ENCODE results near the gene MYL7.
A peak's percentile ranks its signal among the peaks of the same experiment; 100 is the strongest.
"Not testable (repeated sequence)": the region's sequence is repeated elsewhere in the genome, so short reads cannot be mapped to it uniquely, and the experiment has no call there.

MYL7 gene

DNA sequence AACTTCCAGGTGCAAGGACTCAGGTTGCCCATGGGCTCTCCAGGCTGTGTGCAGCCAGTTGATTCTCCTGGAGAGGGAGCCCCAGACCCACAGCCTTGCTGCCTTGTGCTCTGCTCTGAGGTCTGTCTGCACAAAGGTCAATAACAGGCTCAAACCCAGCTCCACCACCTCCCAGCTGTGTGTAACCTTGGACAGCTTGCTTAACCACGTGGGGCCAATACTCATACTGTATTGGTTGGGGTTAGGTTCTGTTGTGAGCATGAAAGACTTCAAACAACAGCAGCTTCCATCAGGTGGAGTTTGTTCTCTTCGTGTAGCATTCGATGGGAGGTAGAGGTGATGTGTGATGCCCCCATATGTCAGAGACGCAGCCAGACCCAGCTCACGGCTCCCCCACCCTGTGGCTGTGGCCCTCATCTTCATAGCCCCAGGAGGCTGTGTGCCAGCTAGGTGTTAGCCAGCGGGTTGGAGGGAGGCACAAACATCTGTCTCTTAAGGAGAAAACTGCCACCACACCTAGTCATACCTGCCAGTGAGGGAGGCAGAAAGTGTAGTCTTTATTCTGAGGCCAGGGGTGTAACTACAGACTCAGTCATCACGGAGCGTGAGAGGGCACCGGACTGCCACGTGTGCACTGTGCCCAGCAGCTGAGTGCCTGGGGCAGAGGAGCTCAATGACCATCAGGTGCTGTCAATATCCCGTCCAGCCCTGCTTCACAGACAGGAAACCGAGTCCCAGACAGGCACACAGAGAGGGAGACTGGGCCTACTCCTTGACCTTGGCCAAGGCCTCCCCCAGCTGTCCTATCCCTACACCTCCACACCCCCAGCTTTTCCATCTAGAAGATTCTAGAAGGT lies 9.7 kb downstream of the MYL7 start:
- no peak for DNase-seq (ENCODE audit: low read depth in 2 of 2)

DNA sequence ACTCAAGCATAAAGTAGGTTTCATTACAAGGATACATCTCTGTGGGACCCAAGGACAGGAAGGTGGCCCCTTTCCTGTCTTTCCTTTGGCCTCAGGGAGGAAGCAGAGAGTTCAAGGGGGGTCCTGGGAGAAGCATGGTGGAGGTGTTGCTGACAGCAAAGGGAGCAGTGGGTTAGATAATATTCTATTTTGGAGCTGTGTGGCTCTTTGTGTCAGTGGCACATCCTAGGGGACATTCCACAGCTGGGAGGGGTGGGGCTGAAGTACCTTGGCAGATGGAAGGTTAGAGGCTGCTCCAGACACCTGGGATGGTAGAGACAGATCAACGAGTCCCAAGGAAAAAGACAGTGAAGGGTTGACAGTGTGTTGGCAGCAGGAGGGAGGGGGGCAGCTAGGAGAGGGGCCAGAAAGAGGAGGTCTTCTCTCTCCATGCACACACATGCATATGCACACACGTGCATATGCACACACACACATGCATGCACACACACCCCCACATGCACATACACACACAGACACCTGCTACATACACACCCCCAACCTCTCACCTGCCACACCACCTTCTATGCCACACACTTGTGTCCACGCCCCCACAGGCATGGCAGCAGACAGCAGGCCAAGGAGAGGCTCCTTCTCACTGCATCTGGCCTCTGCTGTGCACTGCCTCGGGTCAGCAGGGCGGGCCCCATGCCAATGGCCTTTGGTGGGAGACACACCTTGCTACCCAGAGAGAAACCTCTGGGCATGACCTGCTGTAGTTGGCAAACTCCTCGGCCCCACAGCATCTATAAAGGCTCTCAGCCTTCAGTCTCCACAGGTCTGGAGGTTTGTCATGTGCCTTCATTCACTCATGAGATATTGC lies 12.2 kb downstream of the MYL7 start:
- no peak for DNase-seq (ENCODE audit: low read depth in 2 of 2)

DNA sequence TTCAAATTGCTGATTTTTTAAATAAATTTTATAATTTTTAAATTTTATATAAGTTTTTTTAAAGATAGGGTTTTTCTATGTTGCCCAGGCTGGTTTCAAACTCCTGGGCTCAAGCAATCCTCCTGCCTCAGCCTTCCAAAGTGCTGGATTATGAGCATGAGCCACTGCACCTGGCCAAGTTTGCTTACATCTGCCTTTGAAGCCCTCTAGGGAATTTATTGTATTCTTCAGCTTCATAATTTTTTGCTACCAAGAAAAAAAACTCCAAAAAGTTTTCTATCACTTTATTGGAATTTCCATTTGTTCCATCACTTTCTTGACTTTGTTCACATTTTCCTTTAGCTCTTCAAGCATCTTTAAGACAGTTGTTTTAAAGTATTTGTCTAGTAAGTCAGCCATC lies 14.0 kb downstream of the MYL7 start:
- DNase-seq (ENCODE audit: low read depth in 2 of 2), result no peak

GRCh38 chr7:44126574-44126973 lies 14.6 kb downstream of the MYL7 start:
- DNase-seq (ENCODE audit: low read depth in 2 of 2), result not testable (repeated sequence)

GRCh38 chr7:44124822-44125202 lies 16.3 kb downstream of the MYL7 start:
- DNase-seq (ENCODE audit: low read depth in 2 of 2), result no peak

DNA sequence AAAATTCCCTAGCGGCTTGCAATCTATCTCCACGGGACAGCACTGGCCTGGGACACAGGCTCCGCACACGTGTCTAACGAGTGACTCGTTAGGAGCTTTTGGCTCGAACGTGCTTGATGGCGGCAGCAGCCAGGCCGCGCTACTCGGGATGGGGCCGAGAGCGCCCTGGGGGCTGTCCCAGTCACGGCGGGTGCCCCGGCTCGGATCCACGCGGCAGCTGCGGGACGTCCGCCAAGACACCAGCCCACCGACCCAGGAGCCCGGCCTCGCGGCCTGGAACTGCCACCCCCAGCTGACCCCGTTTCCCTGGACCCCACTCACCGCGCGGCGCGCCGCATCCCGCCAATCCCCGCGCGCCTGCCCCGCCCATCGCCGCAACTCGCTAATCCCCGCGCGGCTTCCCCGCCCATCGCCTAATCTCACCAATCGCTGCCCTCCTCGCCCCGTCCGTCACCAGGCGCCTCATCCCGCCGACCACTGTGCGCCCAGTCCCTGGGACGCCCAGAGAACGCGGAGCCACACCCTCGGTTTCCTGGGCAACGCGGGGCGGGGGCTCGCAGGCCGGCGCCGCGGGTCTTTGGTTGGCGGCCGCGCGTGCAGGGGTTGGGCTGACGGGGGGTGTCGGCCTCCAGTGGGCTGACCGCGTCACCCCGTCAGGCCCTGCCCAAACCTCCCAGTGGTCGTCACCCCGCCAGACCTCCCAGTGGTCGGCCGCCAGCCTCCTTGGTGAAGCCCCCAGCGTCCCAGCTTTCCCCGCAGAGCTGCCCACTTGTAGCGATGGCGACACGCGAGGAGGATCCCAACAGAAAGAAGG lies 17.7 kb downstream of the MYL7 start, which contains the start of gene POLD2:
Gene POLD2 (minus strand): TSS at position 359 of the 814 bp plus-strand sequence. CDS start 1,495 bp downstream, outside the sequence.
- DNase-seq (ENCODE audit: low read depth in 2 of 2), result peak; percentile 95 to 98

- DNase-seq (ENCODE audit: low read depth in 2 of 2), result no peak
Measured at GRCh38 chr7:44122529-44122928, 18.6 kb downstream of the MYL7 start.

- no peak for DNase-seq (ENCODE audit: low read depth in 2 of 2)
Measured at GRCh38 chr7:44121761-44122420, 19.2 kb downstream of the MYL7 start.

DNA sequence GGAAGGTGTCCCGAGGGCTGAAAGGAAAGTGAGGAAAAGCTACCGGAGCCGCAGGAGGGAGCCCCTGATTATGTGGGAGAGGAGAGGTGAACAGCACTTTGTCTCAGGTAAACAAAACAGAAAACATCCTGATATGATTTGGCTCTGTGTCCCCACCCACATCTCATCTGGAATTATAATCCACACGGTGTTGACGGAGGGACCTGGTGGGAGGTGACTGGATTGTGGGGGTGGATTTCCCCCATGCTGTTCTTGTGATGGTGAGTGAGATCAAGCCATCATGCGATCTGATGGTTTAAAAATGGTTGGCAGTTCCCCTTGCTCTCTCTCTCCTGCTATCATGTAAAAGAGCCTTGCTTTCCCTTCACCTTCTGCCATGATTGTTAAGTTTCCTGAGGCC lies 20.7 kb downstream of the MYL7 start:
- no peak for DNase-seq (ENCODE audit: low read depth in 2 of 2)

- no peak for DNase-seq (ENCODE audit: low read depth in 2 of 2)
Measured at GRCh38 chr7:44119829-44120380, 21.2 kb downstream of the MYL7 start.

- no peak for DNase-seq (ENCODE audit: low read depth in 2 of 2)
Measured at GRCh38 chr7:44117801-44118429, 23.2 kb downstream of the MYL7 start.

GRCh38 chr7:44116789-44117666 lies 24.1 kb downstream of the MYL7 start:
- DNase-seq (ENCODE audit: low read depth in 2 of 2), result no peak

DNA sequence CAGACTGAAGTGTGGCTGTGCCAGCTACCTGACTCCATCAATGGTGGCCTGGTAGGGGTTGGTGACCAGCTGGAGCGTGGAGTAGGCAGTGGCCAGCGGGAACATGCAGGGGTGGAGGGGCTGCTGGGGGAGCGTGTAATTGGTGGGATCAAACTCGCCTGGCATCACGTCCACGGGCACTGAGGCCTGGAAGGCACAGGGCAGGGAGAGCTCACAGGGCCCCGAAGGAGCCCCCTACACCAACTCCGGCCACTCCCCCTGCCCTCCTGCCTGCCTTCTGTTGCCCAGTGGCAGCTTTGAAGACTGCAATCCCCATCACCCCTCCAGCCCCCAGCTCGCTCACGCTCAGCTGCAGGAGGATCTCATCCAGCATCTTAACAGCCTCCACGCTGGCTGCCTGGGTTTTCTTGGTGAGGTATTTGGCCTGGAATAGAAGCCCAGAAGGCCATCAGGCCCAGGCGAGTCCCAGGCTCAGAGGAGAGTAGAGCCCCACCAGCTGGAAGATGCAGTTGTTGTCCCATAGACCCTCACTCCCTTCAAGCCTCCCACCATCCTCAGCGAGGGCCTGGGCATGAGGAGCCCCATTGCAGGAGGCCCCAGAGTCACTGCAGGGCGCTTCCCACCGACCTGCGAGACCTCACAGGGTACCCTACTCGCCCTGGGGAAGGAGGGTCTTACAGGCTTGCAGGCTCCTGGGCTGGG lies 24.9 kb downstream of the MYL7 start:
- no peak for DNase-seq (ENCODE audit: low read depth in 2 of 2)

- DNase-seq (ENCODE audit: low read depth in 2 of 2), result no peak
Measured at GRCh38 chr7:44114586-44115310, 26.4 kb downstream of the MYL7 start.

- DNase-seq (ENCODE audit: low read depth in 2 of 2), result no peak
Measured at GRCh38 chr7:44113764-44114354, 27.3 kb downstream of the MYL7 start.

DNA sequence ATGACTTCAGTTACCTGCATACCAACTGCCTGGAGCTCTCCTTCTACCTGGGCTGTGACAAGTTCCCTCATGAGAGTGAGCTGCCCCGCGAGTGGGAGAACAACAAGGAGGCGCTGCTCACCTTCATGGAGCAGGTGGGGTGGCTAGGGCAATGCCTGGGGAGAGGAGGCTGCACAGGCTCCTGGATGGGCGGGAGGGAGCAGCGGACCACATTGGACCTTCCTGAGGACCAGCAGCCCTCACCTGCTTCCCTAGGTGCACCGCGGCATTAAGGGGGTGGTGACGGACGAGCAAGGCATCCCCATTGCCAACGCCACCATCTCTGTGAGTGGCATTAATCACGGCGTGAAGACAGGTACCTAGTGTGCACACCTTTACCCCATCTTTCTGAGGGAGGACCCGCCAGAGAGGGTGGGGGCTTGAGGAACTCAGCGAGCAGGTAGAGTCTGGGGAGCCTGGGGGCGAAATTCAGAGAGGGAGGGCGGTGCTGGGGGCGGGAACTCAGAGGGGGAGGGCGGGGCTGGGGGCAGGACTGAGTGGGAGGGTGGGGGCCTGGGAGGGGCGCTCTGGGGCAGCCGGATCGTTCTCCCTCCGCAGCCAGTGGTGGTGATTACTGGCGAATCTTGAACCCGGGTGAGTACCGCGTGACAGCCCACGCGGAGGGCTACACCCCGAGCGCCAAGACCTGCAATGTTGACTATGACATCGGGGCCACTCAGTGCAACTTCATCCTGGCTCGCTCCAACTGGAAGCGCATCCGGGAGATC lies 28.0 kb downstream of the MYL7 start:
- no peak for DNase-seq (ENCODE audit: low read depth in 2 of 2)

All from stimulated activated CD4-positive, alpha-beta T cell treated with anti-CD3 and anti-CD28 coated beads, Interleukin-15, amount 100 ng/mL, for 48 hours (primary cell).